SK-N-MC (cell line): ENCODE measurements around the gene DDC.

Experiments used
- EZH2 ChIP-seq: fragments of 200-600 bp; sonication (generic); IDR thresholded peaks from one replicate; pipeline ENCODE4 v1.6.1; 2017; ENCODE audit warnings: antibody characterized with exemption
- POLR2AphosphoS5 ChIP-seq: IDR thresholded peaks from 2 replicates; pipeline ENCODE4 v1.6.1; 2012; ENCODE audit warnings: mild to moderate bottlenecking, low read depth, low read length, borderline replicate concordance

DNA sequence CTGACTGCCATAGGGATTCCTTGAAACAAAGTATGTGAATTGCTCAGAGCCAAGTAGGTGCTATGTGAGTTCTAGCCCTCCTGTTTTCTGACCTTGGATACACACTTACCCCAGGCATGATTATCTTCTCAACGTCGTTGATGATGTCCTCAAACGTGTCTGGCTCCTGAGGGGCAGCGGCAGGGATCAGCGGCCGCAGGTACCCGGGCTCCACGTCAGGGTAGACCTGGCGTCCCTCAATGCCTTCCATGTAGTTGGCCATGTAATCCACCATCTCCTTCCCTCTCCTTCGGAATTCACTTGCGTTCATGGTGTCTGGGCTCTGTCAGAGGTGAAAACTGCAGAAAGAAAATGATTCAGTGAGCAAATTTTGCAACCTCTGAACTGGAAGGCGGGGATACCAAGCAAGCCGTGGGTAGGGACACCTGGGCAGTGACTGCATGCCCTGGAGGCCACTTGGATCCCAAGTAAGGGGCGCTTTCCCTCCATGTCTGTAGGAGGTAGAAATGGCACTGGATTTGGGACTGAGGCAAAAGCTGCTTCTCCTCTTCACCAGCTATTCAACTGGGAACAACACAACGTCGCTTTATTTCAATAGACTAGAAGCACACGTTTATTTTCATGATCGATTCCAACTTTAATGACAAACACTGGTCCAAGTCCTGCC, 21.3 kb downstream of the DDC start:
- TF ChIP-seq POLR2AphosphoS5 (no peak), EZH2 (no peak)
